ENCODE measurements around the gene PABPN1L.

Gene PABPN1L

GRCh38 chr16:88851616-88852015 is 14.8 kb downstream of the PABPN1L start:
- no peak for DNase-seq (ENCODE audit: low read depth)

DNA sequence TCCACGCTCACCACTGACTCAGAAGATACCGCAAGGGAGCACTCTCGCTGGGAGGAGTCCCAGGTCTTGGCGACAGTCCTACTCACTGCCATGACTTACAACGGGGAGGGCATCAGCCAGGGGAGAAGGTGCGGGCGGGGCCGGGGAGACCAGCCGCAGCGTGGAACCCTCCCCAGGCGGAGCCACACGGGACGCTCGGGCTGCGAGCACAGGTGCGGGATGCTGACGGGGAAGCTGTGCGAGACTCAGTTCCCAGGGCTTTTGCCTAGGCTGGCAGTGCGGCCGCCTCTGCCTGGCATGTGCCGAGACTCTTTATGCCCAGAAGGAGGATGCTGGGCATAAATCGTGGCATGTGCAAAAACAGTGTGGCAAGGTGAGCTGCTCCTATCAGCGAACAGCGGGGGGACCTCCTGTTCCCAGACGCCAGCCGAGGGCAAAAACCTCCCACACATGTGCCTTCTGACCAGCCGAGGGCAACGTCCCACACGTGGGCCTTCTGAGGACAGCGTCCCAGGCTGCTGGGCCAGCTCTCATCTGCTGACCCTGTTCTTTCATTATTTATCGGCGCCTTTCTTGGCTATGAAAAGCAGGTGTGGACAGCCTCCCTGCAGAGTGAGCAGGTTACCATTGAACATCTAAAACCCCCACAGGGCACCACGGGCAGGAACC is 15.8 kb downstream of the PABPN1L start:
- DNase-seq (ENCODE audit: low read depth): no peak

DNA sequence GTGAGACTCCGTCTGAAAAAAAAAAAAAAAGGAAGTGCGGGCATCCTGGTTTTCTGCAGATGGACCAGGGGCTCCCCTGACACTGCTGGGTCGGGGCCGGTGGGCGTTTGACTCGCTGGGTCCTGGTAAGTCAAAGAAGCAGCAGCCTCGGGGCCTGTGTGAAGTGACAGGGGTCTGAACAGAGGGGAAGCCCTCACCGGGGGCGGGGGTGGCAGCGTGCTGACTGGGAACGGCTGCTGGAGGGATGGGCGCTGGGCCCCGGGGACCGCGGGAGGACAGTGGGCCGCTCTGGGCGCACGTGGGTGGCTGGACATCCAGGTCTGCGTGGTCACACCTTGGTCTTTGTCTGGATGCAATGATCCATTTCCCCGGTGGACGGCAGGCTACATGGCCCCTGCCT is 17.9 kb downstream of the PABPN1L start:
- no peak for DNase-seq (ENCODE audit: low read depth)

GRCh38 chr16:88847654-88848053 is 18.8 kb downstream of the PABPN1L start:
- no peak for DNase-seq (ENCODE audit: low read depth)

DNA sequence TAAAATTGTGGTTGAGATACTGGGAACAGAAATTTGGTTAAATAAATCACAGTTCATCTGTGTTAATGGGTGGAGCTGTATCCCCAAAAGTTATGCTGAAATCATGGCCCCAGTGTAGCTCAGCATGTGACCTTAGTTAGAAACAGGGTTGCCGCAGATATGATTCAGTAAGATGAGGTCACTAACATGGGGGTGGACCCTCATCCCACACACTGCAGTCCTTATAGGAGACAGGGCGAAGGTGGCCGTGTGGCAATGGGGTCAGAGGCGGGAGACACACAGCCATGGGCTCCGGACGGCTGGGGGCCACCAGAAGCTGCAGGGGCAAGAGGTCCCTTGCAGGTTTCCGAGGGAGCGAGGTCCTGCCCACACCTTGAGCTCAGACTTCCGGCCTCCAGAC is 20.4 kb downstream of the PABPN1L start:
- DNase-seq (ENCODE audit: low read depth): no peak

- DNase-seq (ENCODE audit: low read depth): no peak
These were observed 21.9 kb downstream of the PABPN1L start for GRCh38 chr16:88844419-88845036.

- no peak for DNase-seq (ENCODE audit: low read depth)
These were observed 23.2 kb downstream of the PABPN1L start for GRCh38 chr16:88843256-88843655.

GRCh38 chr16:88842806-88843205 is 23.7 kb downstream of the PABPN1L start:
- no peak for DNase-seq (ENCODE audit: low read depth)

- DNase-seq (ENCODE audit: low read depth): no peak
These were observed 24.1 kb downstream of the PABPN1L start for GRCh38 chr16:88842308-88842756.

- DNase-seq (ENCODE audit: low read depth): no peak
These were observed 24.7 kb downstream of the PABPN1L start for GRCh38 chr16:88841521-88842307.

GRCh38 chr16:88840600-88841215 is 25.8 kb downstream of the PABPN1L start:
- no peak for DNase-seq (ENCODE audit: low read depth)

DNA sequence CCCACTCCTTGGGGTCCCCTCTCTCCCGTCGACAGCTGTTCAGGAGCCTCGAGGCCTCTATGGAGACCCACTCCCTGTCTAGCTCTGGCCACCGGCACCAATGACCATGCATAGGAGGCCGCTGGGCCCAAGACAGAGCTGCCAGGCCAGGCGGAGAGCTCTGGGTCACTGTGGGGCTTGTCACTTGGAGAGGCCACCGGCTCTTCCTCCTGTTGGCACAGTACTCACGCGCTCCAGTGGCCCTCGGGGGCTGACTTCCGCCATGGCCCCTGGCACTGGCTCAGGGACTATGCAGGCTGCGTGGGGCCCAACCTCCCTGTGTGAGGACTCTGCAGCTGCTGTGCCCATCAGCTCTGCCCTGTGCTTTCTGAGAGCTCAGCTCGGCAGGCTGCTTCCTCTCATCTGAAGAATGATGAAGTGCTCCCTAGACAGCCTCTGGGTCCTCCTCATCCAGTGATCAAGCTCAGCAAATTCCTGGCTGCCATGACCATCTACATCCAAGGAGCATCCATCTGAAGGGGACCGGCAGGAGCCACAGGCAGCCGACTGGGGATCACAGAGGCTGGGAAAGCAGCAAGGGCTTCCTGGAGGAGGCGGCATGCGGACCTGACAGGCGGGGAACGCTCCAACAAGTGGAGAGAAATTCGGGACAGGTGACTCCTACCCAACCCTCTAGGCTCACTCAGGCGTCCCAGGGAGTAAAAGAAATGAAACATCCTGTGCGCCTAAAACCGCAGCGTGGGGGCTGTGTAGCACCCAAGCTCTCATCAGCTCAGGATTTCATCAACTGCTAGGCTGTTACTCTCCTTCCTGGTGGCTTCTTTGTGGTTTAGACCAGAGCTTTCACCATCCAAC is 26.5 kb downstream of the PABPN1L start:
- DNase-seq (ENCODE audit: low read depth): no peak

DNA sequence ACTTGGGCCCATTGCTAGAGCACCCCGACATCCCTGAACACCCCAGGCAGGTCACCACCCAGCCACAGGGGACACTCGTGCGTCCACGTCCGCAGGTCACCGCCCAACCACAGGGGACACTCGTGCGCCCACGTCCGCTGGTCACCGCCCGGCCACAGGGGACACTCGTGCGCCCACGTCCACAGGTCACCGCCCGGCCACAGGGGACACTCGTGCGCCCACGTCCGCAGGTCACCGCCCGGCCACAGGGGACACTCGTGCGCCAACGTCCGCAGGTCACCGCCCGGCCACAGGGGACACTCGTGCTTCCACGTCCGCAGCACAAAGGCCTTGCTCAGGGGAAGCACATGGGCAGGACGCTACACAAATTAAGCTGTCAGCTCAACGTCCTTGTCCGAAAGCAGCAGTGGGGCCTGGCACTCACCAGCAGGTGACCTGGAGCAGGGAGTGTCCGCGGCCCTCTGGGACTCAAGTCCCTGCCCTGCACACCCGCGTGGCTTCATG is 27.4 kb downstream of the PABPN1L start:
- DNase-seq (ENCODE audit: low read depth): no peak

DNA sequence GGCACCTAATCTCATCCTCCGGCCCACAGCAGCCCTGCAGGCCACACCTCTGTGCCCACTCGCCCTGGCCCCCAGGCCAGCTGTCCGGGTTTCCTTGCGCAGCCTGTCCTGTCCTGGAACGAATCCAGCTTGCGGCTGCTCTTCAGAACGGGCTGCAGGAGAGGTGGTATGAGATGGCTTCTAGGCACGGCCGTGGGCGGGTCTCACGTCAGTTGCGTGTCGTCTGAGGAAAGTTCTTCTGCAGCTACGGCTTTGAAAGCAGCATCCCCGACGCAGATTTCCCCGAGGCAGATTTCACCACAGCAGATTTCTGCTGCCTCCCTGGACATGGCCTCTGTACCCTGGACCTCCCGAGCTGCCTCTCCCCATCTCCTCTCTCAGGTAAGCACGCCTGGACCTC is 27.9 kb downstream of the PABPN1L start:
- no peak for DNase-seq (ENCODE audit: low read depth)

- no peak for DNase-seq (ENCODE audit: low read depth)
These were observed 28.7 kb downstream of the PABPN1L start for GRCh38 chr16:88837806-88838205.

DNA sequence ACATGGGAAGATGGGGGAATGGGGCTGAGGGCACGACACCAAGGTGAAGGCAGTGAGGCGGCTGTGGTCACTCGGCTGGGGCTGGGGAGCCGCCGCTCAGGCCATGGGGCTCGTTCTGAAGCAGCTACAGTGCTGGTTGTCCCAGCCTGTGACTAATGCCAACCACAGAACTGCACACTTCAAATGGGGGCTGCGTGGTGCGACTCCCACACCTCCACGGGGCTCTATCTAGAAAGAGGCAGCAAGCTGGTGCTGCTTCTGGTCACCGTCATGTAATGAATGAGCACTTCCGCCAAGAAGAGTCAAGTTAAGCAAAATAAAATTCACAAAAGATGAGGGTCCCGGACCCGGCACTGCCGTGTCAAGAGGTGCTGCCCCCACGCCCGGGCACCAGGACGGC is 29.7 kb downstream of the PABPN1L start:
- DNase-seq (ENCODE audit: low read depth): no peak

- DNase-seq (ENCODE audit: low read depth): no peak
These were observed 30.6 kb downstream of the PABPN1L start for GRCh38 chr16:88835818-88836217.

DNA sequence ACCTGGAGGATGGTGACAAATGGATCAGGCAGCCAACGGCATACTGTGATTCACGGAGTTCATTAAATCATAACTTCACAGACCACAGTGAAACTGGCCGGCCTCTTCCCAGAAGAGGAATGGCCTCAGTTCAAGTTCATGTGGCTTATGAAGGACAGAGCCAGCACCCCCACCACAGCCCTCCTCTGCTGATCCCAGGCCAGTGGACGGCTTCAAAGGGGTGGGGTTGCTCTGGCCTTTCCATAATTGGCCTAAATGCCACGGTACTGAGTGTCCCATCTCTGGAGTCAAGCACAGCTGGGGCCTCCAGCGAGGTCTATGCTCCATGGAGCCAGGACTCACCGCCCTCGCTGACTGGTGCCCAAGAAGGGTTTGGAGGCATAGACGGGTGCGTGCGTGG is 31.1 kb downstream of the PABPN1L start:
- DNase-seq (ENCODE audit: low read depth): no peak

GRCh38 chr16:88834670-88835069 is 31.8 kb downstream of the PABPN1L start:
- no peak for DNase-seq (ENCODE audit: low read depth)

- DNase-seq (ENCODE audit: low read depth): no peak
These were observed 33.4 kb downstream of the PABPN1L start for GRCh38 chr16:88833086-88833485.

DNA sequence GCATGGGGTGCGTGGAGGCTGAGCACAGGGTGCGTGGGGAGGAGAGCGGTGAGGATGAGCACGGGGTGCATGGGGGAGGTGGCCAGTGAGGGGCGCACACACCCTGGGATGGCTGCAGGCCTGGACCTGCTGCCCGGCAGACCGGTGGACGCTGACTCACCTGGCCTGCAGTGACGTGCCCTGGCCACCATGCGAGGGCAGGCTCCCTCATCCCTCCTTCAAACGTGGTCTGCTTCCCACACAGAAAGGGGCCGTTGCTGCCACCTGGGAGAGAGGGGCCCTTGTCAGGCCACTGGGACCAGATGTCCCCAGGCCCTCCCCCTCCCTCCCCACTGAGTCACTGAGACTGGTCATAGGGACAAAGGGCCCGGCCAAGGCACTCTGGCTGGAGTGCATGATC is 34.6 kb downstream of the PABPN1L start:
- no peak for DNase-seq (ENCODE audit: low read depth)

GRCh38 chr16:88830783-88831182 is 35.7 kb downstream of the PABPN1L start:
- no peak for DNase-seq (ENCODE audit: low read depth)
